Tongue (tissue), 2 donors: ENCODE measurements around the gene FHAD1. TPM values are rescaled to one million over a fixed set of nuclear protein-coding genes. Genes with fewer than 3 reads are reported as not detected.
"Not testable (repeated sequence)": the region's sequence is repeated elsewhere in the genome, so short reads cannot be mapped to it uniquely, and the experiment has no call there.

Source experiments
- DNase-seq: peaks from one replicate; pipeline ENCODE4 v3.0.0-alpha.2; 2015
- total RNA-seq: library from RNA; depleted of rRNA; stranded (reverse); fragments of >200 nt; gene quantifications from one replicate; pipeline ENCODE4 v1.2.3, GENCODE V29; 2014

FHAD1 gene
- total RNA-seq, 1 donor from 2014 or later, result 3.8 TPM

GRCh38 chr1:15370781-15371520 lies 123.9 kb downstream of the FHAD1 start:
- DNase-seq, result peak; percentile 88

DNA sequence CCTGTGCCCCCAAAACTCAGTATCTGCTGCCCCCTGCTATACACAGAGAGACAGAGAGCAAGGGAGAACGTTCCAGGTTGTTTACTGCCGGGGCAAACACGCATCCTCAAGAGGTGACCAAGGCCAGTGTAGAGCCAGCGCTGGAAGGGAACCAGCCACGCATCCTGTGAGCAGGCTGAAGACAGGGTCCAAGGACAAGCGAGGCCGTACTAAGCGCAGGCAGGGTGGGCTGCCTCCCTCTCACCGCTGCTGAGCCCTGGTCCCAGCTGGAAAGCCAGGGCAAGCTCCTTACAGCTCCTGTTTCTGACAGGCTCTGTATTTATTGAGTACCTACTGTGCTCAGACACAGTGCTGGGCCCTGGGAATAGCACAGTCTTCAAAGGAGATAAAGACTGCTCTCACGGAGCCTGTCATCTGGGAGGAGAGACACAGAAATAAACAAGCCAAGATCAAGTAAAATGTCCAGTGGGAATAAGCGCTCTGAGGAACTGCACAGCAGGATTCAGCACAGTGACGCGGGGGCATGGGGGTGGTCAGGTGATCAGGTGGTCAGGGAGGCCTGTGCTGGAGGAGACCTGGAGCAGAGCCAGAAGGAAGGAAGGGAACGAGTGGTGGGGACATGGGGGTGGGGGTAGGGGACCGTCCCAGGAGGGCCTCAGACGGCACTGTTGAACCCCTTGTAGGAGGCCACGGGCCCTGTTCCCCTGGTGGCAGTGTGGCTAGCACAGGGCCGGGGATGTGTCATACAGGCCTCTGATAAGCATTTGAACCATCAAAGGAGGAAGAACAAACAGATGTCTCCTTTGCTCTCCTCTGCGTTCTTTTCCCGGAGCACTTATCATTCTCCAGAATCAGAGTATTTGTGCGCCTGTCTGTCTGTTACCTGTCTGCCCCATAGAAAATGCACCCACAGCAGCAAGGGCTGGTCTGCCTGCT lies 124.9 kb downstream of the FHAD1 start:
- no peak for DNase-seq

- no peak for DNase-seq
These were observed 131.7 kb downstream of the FHAD1 start for GRCh38 chr1:15378729-15379128.

- not testable (repeated sequence) for DNase-seq
These were observed 132.1 kb downstream of the FHAD1 start for GRCh38 chr1:15379151-15379550.

DNA sequence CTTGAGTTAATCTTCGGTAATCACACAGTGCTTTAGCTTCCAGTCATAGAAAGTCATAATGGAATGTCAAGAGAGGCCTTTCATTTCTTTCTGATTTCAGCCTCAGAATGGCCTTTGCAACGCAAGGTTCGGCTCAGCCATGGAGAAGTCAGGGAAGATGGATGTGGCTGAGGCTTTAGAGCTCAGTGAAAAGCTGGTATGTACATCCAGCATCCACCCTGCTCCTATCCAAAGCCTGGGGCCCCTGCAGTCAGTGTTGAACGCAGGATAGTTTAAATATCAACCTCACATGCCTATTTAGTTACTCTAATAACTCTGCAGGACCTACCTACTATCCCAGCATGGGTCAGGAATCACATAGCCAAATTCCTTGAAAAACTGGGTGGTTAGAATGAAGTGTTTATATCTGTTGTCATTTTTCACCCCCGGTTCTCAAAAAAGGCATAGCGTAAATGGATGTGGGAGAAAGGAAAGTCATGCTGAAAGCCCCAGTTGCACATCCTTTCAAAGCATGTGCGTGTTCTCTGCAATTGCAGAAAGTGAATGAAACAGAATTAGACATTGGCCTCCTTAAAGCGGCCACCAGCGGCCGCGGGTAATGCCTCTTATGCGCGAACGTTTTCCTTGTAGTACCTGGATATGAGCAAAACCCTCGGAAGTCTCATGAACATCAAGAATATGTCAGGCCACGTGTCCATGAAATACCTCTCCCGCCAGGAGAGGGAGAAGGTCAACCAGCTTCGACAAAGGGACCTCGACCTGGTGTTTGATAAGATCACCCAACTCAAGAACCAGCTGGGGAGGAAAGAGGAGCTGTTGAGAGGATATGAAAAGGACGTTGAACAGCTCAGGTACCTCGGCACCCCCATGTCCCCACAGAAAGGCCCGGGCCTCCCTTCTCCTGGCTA lies 133.8 kb downstream of the FHAD1 start:
- DNase-seq, result no peak

- no peak for DNase-seq
These were observed 134.8 kb downstream of the FHAD1 start for GRCh38 chr1:15381805-15382204.

DNA sequence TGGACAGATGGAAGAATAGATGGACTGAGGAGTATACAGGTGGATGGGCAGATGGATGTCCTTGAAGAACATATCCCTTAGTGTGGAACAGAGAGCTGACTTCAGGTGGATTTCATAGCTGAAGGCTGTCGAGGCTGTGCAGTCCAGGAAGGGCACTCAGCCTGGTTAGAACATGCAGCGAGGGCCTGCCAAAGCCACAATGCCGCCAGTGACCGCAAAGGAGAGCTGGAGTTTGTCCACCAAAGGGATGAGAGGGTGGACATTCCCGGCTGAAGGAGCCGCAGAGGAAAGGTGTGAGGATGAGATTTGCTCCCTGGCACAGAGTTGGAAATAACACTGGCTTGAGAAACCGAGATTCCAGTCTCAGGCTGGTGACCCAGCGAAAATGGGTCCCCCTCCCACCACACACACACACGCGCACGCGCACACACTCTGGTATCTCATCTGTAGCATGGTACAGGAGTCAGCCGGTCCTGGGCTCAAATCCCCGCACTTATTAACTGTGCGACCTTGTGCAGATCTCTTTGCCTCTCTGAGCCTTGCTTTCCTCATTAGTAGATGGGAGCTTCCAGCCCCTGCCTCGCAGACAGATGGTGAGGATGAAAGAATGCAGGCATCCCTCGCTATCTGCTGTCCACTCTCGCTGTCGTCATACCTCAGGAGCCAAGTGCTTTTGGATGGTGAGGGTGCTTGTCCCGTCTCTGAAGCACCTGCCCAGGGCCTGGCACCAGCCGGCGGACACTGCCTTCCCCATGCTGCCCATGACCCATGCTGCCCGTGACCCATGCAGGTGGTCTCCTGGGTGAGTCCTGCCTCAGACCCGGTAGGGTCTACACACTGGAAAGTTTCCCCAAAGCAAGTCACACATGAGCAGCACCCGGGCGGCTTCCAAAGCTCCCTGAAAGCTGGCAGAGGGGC lies 135.8 kb downstream of the FHAD1 start:
- no peak for DNase-seq

DNA sequence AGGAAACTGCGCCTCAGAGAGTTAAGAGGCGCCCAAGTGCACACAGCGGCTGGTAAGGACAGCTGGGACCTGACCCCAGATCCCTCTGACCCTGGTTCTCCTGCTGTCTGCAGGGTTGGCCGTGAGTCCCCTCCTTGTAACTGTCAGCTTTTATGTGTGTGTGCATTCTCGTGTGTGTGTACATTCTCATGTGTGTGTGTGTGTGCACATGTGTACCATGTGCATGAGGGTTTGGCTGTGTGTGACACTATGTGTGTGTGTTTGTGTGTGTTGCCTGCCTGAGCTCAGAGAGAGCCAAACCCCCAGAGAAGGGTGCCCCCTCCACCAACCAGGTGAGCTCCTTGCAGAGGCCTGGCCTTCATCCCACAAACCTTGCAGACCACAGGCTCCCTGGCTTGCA lies 136.8 kb downstream of the FHAD1 start:
- no peak for DNase-seq

DNA sequence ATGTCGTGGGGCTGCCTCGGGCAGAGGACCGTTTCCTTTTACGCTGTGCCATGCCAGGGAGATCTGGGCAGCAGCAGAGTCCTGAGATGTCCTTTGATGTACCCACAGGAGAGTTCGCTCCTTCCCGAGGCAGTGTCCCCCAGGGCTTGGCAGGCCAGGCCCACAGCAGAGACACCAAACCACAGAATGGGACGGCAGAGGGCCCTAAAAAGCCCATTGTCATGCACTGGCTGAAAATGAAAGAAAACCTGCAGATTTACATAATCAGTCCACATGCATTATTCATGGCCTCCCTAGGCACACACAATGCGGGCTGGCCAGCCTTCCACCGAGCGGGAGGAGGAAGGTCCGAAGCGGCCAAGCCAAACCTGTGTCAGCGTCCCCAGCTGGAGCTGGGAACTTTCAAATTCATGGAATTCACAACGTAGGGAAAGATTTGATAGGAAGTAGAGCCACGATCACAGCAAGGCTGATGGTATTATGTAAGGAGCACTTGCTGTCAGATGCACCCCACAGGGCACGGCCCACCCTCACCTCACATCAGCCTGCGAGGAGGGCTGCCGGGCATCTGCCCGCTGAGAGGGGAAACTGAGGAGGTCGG lies 137.4 kb downstream of the FHAD1 start:
- DNase-seq, result no peak

DNA sequence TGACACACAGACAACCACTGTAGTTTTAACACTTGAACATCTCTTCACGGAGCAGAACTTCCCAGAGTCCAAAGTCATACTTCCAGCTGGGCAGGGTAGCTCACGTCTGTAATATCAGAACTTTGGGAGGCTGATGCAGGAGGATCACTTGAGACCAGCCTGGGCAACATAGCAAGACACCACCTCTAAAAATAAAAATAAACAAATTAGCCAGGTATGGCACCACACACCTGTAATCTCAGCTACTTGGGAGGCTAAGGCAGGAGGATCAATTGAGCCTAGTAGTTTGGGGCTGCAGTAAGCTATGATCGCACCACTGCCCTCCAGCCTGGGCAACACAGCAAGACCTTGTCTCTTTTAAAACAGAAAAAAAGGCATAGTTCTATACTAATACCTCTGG lies 138.4 kb downstream of the FHAD1 start:
- no peak for DNase-seq

DNA sequence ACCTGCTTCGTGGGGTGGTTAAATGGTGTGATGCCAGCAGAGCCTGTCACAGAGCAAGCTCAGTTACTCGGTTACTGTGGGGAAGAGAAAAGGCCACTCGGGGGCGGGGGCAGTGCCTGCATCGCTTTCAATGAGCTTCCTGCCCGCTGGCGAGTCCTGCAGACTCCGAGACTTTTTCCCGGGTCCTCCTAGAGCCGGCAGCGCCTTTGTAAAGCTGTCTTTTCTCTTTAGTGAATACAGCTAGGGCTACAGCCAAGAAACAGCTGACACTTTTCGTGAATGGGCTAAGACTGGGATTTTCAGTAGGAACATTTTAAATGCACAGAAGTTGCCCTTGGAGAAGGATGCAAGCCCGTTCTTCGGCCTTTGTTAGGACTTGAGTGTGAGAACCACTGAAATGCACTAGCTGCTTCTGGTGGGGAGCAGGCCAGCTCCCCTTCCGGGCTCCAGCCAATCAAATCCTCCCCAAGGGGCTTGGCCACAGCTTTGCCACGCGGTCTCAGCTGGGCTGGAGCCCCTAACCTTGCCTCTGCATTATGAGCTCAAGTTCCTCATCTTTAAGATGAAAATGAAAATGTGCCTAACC lies 139.2 kb downstream of the FHAD1 start:
- DNase-seq, result peak; percentile 38

GRCh38 chr1:15388201-15388880 lies 141.3 kb downstream of the FHAD1 start:
- DNase-seq, result no peak

GRCh38 chr1:15389828-15390227 lies 142.8 kb downstream of the FHAD1 start:
- not testable (repeated sequence) for DNase-seq

GRCh38 chr1:15390667-15391066 lies 143.6 kb downstream of the FHAD1 start:
- DNase-seq, result no peak

GRCh38 chr1:15391366-15391765 lies 144.3 kb downstream of the FHAD1 start:
- DNase-seq, result no peak

- DNase-seq, result no peak
These were observed 146.6 kb downstream of the FHAD1 start for GRCh38 chr1:15393475-15394257.

DNA sequence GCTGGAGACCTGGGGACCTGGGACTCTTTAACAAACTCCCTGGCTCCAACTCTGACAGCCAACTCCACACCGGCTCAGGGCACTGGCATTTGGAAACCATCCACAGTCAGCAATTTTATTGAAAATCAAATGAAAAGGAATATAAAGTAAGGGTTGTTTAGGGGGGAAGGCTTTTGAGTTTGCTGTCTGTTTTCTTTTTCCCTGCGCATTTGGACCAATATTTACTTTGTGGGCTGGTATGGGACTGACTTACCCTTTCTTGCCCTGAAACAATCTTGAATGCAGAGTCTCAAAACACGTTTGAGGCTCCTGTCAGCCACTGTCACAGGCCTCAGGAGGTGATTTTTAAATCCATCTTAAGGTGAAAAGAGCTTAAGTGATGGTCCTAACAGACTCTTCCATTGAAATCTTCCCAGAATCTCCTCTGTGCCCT lies 147.3 kb downstream of the FHAD1 start:
- no peak for DNase-seq

GRCh38 chr1:15397236-15397635 lies 150.2 kb downstream of the FHAD1 start:
- DNase-seq, result no peak

GRCh38 chr1:15399710-15400109 lies 152.7 kb downstream of the FHAD1 start:
- no peak for DNase-seq
